ENCODE measurements around the gene CABLES1. TPM values are rescaled to one million over a fixed set of nuclear protein-coding genes. Genes with fewer than 3 reads are reported as not detected.

Gene CABLES1
- polyA plus RNA-seq, 3 donors, result 0.09 to 0.15 TPM; not detected in 1

GRCh38 chr18:23257137-23257536 is 121.9 kb downstream of the CABLES1 start:
- H3K4me2 ChIP-seq (replicated peaks; ENCODE audit: extremely low read depth, low read length, poor library complexity, severe bottlenecking), result no peak overlapping the region
- no peak overlapping the region for H3K4me3 ChIP-seq (replicated peaks in 1 of 3; ENCODE audit: low read depth in 2 of 3, low read length in 3 of 3)
- H3K27me3 Mint-ChIP-seq (ENCODE audit: low read depth in 3 of 3), result peaks cover 2 to 14% (median 8%) of the 10 kb centered on the region in 3 donors
- no peaks in the 10 kb centered on the region for H3K36me3 ChIP-seq (replicated peaks in 1 of 2; ENCODE audit: control insufficient read depth in 1 of 2, insufficient read depth in 2 of 2, low read length in 2 of 2)
- no peaks in the 10 kb centered on the region for H3K9me3 ChIP-seq (replicated peaks in 1 of 2; ENCODE audit: control insufficient read depth in 1 of 2, insufficient read depth in 1 of 2, low read length in 2 of 2)
- H3K27me3 ChIP-seq (ENCODE audit: control insufficient read depth in 2 of 2, insufficient read depth in 2 of 2, low read length in 2 of 2), result no peaks in the 10 kb centered on the region
- no peak overlapping the region for H2AFZ ChIP-seq (ENCODE audit: insufficient read depth, low read depth, low read length, poor library complexity, severe bottlenecking)
- whole genome bisulfite sequencing (ENCODE audit: insufficient coverage), result 100% methylated on average over 7 of the region's 9 CpGs
- H3K4me1 Mint-ChIP-seq, result peaks cover 37% of the 10 kb centered on the region
- H3K4me3 Mint-ChIP-seq, result no peak overlapping the region
- no peaks in the 10 kb centered on the region for H3K79me2 ChIP-seq (ENCODE audit: insufficient read depth, low read length)
- H3K36me3 Mint-ChIP-seq, result peaks cover 5 to 23% of the 10 kb centered on the region in 2 donors
- no peak for TF ChIP-seq CTCF (IDR thresholded peaks at IDR 0.05)
- peaks cover 32 to 36% of the 10 kb centered on the region in 2 donors for H3K4me1 ChIP-seq (ENCODE audit: control insufficient read depth in 1 of 2, insufficient read depth in 2 of 2, low read length in 2 of 2)
- no peak for DNase-seq
- H3K27ac Mint-ChIP-seq, result peak overlapping the region in 3 of 7 donors; percentile 16 to 82 (median 77)
- H3K9ac ChIP-seq (ENCODE audit: insufficient read depth, low read length, poor library complexity, severe bottlenecking), result no peak overlapping the region
- intact Hi-C loops (cut with micrococcal nuclease), result loop anchor here in 1 of 2 donors (10.0 kb wide), 2 partner anchors 122 to 168 kb away; partner anchors contain the start of gene CABLES1
- peaks cover 0 to 3% (median 0%) of the 10 kb centered on the region in 7 donors for H3K9me3 Mint-ChIP-seq
- H4K20me1 ChIP-seq (ENCODE audit: insufficient read depth, low read length), result no peaks in the 10 kb centered on the region
- no peak overlapping the region for H3K27ac ChIP-seq (ENCODE audit: low read depth in 1 of 2, low read length in 2 of 2)

GRCh38 chr18:23257686-23258565 is 122.6 kb downstream of the CABLES1 start:
- H3K9ac ChIP-seq (ENCODE audit: insufficient read depth, low read length, poor library complexity, severe bottlenecking), result no peak overlapping the region
- no peak overlapping the region for H3K4me3 ChIP-seq (replicated peaks in 1 of 3; ENCODE audit: low read depth in 2 of 3, low read length in 3 of 3)
- peaks cover 0 to 3% (median 0%) of the 10 kb centered on the region in 7 donors for H3K9me3 Mint-ChIP-seq
- TF ChIP-seq CTCF (IDR thresholded peaks at IDR 0.05), result no peak
- H3K9me3 ChIP-seq (replicated peaks in 1 of 2; ENCODE audit: control insufficient read depth in 1 of 2, insufficient read depth in 1 of 2, low read length in 2 of 2), result no peaks in the 10 kb centered on the region
- H3K27me3 ChIP-seq (ENCODE audit: control insufficient read depth in 2 of 2, insufficient read depth in 2 of 2, low read length in 2 of 2), result no peaks in the 10 kb centered on the region
- H3K4me3 Mint-ChIP-seq, result peak overlapping the region in 1 of 2 donors; percentile 16
- peak; percentile 87 to 93 (median 93) for DNase-seq
- H3K27ac ChIP-seq (ENCODE audit: low read depth in 1 of 2, low read length in 2 of 2), result peak overlapping the region in 1 of 2 donors; percentile 61
- intact Hi-C loops (cut with micrococcal nuclease), result loop anchor here in 1 of 2 donors (10.0 kb wide), 2 partner anchors 123 to 167 kb away; partner anchors contain the start of gene CABLES1
- H3K27ac Mint-ChIP-seq, result peak overlapping the region; percentile 64 to 94 (median 82)
- no peaks in the 10 kb centered on the region for H3K36me3 ChIP-seq (replicated peaks in 1 of 2; ENCODE audit: control insufficient read depth in 1 of 2, insufficient read depth in 2 of 2, low read length in 2 of 2)
- H4K20me1 ChIP-seq (ENCODE audit: insufficient read depth, low read length), result no peaks in the 10 kb centered on the region
- peaks cover 5 to 23% of the 10 kb centered on the region in 2 donors for H3K36me3 Mint-ChIP-seq
- WGBS (ENCODE audit: insufficient coverage), result 17% methylated on average over 12 of the region's 25 CpGs
- H3K4me2 ChIP-seq (replicated peaks; ENCODE audit: extremely low read depth, low read length, poor library complexity, severe bottlenecking), result no peak overlapping the region
- peaks cover 2 to 18% (median 8%) of the 10 kb centered on the region in 3 donors for H3K27me3 Mint-ChIP-seq (ENCODE audit: low read depth in 3 of 3)
- no peaks in the 10 kb centered on the region for H3K79me2 ChIP-seq (ENCODE audit: insufficient read depth, low read length)
- H3K4me1 ChIP-seq (ENCODE audit: control insufficient read depth in 1 of 2, insufficient read depth in 2 of 2, low read length in 2 of 2), result peaks cover 32 to 36% of the 10 kb centered on the region in 2 donors
- H3K4me1 Mint-ChIP-seq, result peaks cover 37% of the 10 kb centered on the region
- no peak overlapping the region for H2AFZ ChIP-seq (ENCODE audit: insufficient read depth, low read depth, low read length, poor library complexity, severe bottlenecking)
